Activated CD8-positive, alpha-beta memory T cell treated with anti-CD3 and anti-CD28 coated beads, Interleukin-2, amount 50 U/mL, for 1 hour (primary cell): ENCODE results near the gene LRP1B.

Experiments used
- DNase-seq: peaks from one replicate; pipeline ENCODE4 v3.0.0-alpha.2; 2020; ENCODE audit errors: extremely low read depth

LRP1B gene

GRCh38 chr2:141591787-141592186, 539.0 kb downstream of the LRP1B start:
- DNase-seq, result no peak

GRCh38 chr2:141590620-141591019, 540.2 kb downstream of the LRP1B start:
- DNase-seq, result no peak

- DNase-seq, result no peak
Observed at GRCh38 chr2:141589314-141589713, 541.5 kb downstream of the LRP1B start.

- no peak for DNase-seq
Observed at GRCh38 chr2:141586985-141587384, 543.8 kb downstream of the LRP1B start.

- no peak for DNase-seq
Observed at GRCh38 chr2:141582213-141582612, 548.6 kb downstream of the LRP1B start.

GRCh38 chr2:141579071-141579470, 551.7 kb downstream of the LRP1B start:
- DNase-seq, result no peak

- DNase-seq, result no peak
Observed at GRCh38 chr2:141570474-141571131, 560.2 kb downstream of the LRP1B start.

- no peak for DNase-seq
Observed at GRCh38 chr2:141569941-141570340, 560.9 kb downstream of the LRP1B start.

- no peak for DNase-seq
Observed at GRCh38 chr2:141565597-141565996, 565.2 kb downstream of the LRP1B start.

GRCh38 chr2:141560723-141561122, 570.1 kb downstream of the LRP1B start:
- DNase-seq, result no peak

GRCh38 chr2:141557329-141558095, 573.3 kb downstream of the LRP1B start:
- DNase-seq, result no peak

- DNase-seq, result no peak
Observed at GRCh38 chr2:141555876-141556470, 574.8 kb downstream of the LRP1B start.

GRCh38 chr2:141554810-141555209, 576.0 kb downstream of the LRP1B start:
- DNase-seq, result no peak

GRCh38 chr2:141534666-141535362, 596.0 kb downstream of the LRP1B start:
- DNase-seq, result no peak

GRCh38 chr2:141529659-141530058, 601.2 kb downstream of the LRP1B start:
- DNase-seq, result no peak

GRCh38 chr2:141528990-141529389, 601.8 kb downstream of the LRP1B start:
- DNase-seq, result no peak

GRCh38 chr2:141526760-141527159, 604.1 kb downstream of the LRP1B start:
- no peak for DNase-seq

- no peak for DNase-seq
Observed at GRCh38 chr2:141524777-141525176, 606.0 kb downstream of the LRP1B start.

GRCh38 chr2:141523199-141523598, 607.6 kb downstream of the LRP1B start:
- no peak for DNase-seq

GRCh38 chr2:141522702-141523101, 608.1 kb downstream of the LRP1B start:
- no peak for DNase-seq

- DNase-seq, result no peak
Observed at GRCh38 chr2:141522048-141522447, 608.8 kb downstream of the LRP1B start.

- DNase-seq, result no peak
Observed at GRCh38 chr2:141519906-141520305, 610.9 kb downstream of the LRP1B start.
